GM21529 (cell line): ENCODE data around the gene LMNTD2.
A peak's percentile ranks its signal among the peaks of the same experiment; 100 is the strongest.
"Not testable (repeated sequence)": the region's sequence is repeated elsewhere in the genome, so short reads cannot be mapped to it uniquely, and the experiment has no call there.

ENCODE experiments used
- ATAC-seq: cut with Tn5 transposase; IDR thresholded peaks from one replicate; pipeline ENCODE4 v1.9.1; 2021; ENCODE audit not compliant: unreplicated experiment

The LMNTD2 gene

DNA sequence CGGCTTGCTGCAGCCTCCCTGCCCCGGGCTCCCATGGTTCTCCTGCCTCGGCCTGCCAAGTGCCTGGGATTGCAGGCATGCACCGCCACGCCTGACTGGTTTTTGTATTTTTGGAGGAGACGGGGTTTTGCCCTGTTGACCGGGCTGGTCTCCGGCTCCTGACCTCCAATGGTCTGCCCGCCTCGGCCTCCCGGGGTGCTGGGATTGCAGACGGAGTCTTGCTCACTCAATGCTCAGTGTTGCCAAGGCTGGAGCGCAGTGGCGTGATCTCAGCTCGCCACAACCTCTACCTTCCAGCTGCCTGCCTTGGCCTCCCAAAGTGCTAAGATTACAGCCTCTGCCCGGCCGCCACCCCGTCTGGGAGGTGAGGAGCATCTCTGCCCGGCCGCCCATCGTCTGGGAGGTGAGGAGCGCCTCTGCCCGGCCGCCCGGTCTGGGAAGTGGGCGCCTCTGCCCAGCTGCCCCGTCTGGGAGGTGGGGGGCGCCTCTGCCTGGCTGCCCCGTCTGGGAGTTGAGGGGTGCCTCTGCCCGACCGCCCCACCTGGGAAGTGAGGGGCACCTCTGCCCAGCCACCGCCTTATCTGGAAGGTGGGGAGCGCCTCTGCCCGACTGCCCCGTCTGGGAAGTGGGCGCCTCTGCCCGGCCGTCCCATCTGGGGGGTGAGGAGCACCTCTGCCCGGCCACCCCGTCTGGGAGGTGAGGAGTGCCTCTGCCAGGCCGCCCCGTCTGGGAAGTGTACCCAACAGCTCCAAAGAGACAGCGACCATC is 43.4 kb downstream of the LMNTD2 start:
- ATAC-seq: not testable (repeated sequence)

- ATAC-seq: no peak
These were observed 44.1 kb downstream of the LMNTD2 start for GRCh38 chr11:516400-516799.

DNA sequence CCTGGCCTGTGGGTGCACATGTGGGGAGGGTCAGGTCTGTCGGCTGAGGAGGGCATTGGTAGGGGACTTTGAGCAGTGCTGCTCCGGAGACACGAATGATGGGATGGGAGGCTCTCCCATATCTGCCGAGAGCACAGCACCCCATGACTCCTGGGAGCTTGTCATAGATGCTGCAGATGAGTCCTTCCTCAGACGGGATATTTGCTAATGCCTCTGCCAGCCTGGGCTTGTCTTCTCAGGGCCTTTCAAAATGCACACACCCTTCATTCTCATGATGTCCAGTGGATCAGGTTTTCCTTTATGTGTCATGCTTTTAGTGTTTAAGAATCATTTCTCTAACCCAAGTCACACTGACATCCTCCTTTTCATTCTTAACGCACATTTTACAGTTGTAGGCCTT is 45.4 kb downstream of the LMNTD2 start:
- ATAC-seq: no peak

DNA sequence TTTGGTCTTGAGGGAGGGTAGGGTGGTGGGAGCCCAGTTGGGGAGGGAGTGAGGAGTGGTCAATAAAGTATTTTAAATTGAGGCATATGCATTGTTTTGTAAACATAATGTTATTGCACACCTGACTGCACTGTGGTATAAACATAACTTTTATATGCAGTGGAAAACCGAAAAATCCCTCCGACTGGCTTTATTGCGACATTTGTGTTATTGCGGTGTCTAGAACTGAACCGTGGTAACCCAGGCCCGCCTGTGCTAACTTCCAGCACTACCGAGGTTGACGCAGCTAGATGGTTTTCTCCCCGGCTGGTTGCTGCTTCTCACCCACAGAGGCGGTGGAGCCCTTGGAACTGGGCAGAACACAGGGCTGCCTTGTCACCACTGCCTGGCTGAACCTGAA is 45.9 kb downstream of the LMNTD2 start:
- no peak for ATAC-seq

GRCh38 chr11:512761-513595 is 47.6 kb downstream of the LMNTD2 start:
- ATAC-seq: no peak

GRCh38 chr11:508956-509355 is 51.6 kb downstream of the LMNTD2 start:
- ATAC-seq: no peak

DNA sequence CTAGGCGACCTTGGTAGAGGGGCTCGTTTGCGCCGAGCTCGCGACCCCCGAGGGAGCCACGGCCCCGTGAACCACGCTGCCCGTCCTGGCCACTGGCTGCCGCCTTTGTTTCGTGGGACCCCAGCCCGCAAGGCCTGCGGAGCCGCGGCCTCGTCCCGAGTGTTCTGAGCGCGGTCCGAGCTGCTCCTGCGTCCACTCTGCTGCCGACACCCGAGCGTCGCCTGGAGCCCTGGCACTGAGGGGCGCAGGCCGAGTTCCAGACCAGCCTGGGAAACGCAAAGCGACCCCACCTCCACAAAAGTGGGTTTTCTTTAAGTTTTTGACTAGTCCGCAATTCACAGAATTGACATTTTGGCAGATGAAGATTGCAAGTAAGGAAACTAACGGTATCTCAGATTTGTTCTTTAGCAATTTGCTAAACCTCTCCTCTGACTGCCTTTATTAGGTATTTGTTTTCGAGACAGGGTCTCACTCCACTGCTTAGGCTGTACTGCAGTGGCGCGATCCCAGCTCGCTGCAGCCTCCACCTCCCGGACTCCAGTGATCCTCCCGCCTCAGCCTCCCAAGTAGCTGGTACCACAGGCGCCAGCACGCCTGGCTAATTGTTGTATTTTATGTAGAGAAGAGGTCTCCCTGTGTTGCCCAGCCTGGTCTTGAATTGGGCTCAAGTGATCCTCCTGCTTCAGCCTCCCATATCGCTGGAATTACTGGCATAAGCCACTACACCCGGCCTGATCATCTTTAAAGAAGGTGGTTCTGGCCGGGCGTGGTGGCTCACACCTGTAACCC is 52.6 kb downstream of the LMNTD2 start:
- ATAC-seq: no peak

- peak; percentile 51 for ATAC-seq
These were observed 53.4 kb downstream of the LMNTD2 start, which contains the start of gene RNH1 for GRCh38 chr11:506995-507726. Gene RNH1, minus strand, starts transcription at chr11:507242. Its CDS starts 5,080 bp downstream, at chr11:502162.

GRCh38 chr11:506238-506994 is 54.1 kb downstream of the LMNTD2 start:
- peak; percentile 61 for ATAC-seq

GRCh38 chr11:504994-505344 is 55.6 kb downstream of the LMNTD2 start:
- ATAC-seq: no peak
